Fibroblast of pulmonary artery (primary cell): Measurements from ENCODE around the gene FOXF1.

ENCODE experiments used
- DNase-seq: peaks from one replicate; pipeline ENCODE4 v3.0.0-alpha.2; 2010; ENCODE audit warnings: low read depth
- H3K4me3 ChIP-seq: replicated peaks from 2 replicates; pipeline ENCODE4 v1.5.1; 2011; ENCODE audit warnings: low read depth, mild to moderate bottlenecking, control low read depth, low read length, moderate library complexity
- TF ChIP-seq, protein P1 (sequence below): IDR thresholded peaks from 2 replicates; pipeline ENCODE4 v1.5.1; 2011; ENCODE audit warnings: mild to moderate bottlenecking, control low read depth, low read length, inconsistent platforms; ENCODE audit errors: missing control alignments

FOXF1 gene

DNA sequence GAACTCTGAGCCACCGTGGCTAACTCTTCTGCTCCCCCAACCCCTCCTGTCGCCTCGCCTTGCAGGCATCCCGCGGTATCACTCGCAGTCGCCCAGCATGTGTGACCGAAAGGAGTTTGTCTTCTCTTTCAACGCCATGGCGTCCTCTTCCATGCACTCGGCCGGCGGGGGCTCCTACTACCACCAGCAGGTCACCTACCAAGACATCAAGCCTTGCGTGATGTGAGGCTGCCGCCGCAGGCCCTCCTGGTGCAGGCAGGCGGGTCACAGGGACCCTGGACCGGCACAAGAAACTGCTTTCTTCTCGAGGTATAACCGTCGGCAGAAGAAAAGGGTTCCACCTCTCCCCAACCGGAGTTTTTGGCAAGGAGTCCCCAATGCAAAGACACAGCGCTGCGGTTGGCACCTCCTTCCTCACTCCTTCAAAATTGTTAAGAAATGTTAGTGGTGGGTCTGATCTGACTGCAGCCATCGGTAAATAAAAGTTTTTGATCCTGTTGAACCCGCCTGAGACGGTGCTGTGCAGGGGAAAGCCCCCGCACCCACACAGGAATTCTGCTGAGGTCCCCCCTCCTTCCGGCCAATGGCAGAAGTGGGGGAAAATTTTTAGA, 2.6 kb downstream of the FOXF1 start:
- peak overlapping the region; percentile 55 for H3K4me3 ChIP-seq
- TF ChIP-seq, protein P1, sequence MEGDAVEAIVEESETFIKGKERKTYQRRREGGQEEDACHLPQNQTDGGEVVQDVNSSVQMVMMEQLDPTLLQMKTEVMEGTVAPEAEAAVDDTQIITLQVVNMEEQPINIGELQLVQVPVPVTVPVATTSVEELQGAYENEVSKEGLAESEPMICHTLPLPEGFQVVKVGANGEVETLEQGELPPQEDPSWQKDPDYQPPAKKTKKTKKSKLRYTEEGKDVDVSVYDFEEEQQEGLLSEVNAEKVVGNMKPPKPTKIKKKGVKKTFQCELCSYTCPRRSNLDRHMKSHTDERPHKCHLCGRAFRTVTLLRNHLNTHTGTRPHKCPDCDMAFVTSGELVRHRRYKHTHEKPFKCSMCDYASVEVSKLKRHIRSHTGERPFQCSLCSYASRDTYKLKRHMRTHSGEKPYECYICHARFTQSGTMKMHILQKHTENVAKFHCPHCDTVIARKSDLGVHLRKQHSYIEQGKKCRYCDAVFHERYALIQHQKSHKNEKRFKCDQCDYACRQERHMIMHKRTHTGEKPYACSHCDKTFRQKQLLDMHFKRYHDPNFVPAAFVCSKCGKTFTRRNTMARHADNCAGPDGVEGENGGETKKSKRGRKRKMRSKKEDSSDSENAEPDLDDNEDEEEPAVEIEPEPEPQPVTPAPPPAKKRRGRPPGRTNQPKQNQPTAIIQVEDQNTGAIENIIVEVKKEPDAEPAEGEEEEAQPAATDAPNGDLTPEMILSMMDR = no peak
- DNase-seq = no peak

DNA sequence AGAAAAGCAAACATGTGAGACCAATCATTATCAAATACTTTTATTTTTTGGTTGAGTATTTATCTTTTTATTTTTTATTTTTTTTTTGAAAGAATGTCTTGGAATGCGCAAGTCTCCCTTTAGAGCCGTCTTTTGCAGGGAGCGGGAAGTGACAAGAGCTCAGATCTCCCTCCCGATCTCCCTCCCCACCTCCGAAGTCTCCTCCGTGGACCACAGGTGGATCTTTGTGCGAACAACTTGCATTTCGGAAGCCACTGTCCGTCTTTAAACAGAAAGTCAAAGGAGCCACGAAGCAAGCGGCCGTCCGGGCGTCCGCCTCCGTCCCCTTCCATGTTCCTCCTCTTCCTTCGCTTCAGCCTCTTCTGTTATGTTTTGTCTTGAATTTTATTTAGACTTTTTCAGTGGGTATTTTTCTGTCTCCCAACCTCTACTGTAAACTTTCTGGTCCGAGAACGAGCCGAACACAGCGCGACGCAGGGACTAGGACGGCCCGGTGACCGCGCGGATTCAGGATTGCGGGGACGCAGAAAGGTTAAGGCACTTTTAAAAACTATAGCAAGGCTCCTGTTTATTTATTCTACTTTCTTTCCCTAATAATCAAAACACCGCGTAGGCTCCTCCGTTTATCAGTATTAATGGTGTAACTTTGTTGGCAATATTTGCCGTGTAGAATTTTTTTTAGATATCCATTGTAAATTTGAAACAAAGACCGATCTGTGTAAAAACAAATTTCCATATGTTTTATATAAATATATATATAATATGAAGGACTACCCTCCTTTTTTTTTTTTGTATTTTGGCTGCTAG, 3.3 kb downstream of the FOXF1 start:
- H3K4me3 ChIP-seq = peak overlapping the region; percentile 55
- TF ChIP-seq, protein P1 = no peak
- DNase-seq = no peak

DNA sequence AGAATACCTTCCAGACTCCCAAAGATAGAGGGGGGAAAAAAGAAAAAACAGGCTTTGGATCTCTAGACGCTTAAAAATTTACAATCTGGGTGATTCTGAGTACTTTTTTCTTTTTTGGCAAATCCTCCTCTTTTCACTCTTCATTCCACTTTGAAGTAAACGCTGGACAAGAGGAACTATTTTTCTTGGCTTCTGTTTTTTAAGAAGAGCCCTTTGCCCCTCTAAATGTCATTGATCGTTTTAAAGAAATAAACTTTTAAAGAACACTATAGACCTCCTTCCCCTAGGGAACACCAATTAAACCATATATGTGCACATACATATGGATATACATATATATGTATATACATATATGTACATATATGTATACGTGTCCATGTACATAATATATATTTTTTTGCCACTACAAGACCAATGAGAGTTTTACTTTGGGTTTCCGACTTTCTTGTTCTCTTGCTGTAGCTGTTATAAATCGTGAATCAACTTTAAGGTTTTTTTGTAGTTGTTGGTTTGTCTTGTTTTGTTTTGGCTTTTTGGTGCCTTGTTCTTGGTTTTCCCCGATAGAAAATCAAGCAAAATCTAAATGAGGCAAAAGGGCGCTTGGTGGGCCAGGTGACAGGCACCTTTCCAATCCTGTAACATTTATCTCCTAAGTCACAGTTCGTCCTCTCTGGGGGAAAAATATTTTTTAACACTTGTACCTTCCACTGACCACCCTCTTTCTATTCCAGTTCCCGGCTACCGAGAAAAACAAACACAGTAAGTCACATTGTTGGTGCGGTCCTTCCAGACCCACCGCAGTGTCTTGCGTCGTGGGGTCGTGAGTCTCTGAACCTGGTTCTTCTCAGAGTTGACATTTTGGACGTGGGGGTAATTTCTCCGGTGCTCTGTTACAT, 4.4 kb downstream of the FOXF1 start:
- H3K4me3 ChIP-seq = no peak overlapping the region
- TF ChIP-seq, protein P1 = no peak
- DNase-seq = no peak

DNA sequence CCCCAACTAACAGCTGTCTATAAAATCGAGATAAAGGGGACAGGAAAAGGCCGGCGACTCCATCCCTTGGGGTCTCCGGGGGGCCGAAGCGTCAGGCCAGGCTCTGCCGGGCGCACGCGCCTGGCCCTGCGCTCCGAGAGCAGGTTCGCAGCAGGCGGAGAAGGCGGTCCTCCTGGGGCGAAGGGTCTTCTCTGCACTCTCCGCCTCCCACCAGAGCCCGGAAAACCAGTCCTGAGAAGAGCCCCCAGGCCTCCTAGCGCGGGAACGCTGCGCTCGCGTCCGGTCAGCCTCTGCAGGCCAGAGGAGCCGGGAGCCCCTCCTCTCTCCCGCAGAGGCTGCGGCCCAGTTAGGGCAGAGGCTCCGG, 5.1 kb downstream of the FOXF1 start:
- H3K4me3 ChIP-seq = peak overlapping the region; percentile 25
- no peak for DNase-seq
- TF ChIP-seq, protein P1 = no peak

DNA sequence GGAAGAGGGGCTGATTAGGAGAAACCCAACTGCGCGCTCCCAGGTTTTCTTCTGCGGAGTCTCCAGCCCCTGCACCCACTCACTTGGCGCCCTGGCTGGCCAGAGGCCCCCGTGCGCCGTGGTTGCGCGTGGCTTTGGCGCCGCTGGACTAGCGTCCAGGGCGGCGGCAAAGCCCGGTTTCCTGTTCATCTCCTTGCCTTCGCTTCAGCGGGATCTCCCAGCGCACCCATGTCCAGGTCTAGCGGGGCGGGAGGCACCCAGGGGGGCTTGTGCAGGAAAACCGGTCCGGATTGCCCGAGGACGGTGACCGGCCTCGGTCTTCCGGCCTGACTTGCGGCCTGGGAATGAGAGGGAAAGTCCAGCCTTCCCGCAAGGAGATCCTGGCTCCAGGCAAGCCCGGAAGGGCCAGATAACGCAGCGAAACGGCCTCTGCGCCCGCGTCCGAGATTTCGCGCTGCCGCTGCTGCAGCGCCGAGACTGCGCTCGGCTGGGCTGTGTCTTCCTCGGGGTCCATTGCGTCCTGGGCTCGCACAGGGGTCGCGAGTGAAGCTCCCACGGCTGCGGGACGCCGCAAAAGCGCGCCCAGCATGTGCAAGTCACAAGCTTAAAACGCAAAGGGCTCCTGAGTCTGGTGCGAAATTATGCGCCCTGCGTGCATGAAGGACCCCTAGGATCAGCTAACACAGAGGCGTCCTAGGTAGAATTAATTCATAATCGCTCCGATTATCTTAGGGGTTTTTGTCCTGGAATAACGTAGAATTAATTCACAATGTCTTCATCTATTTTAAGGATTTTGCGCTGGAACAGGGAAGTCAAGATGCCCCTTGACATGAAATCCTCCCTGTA, 5.7 kb downstream of the FOXF1 start:
- TF ChIP-seq, protein P1 = no peak
- peak overlapping the region; percentile 25 for H3K4me3 ChIP-seq

DNA sequence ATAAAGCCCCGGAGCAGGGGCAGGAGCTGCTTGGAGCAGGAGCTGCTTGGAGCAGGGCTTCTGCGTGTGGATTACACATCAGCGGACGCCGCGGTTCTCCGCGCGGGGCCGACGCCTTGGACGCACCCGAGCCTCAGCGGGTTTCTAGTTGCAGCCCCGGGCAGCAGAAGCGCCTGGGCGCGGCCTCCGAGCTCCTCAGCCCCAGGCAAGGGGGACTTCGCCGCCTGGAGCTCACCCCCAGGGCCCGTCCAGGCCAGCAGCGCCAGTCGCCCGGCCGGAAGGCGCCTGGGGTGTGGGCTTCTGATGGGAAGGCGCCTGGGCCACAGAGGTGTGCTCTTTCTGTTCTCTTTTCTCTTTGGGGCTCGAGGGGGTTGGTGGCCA, 6.3 kb downstream of the FOXF1 start:
- no peak for DNase-seq
- no peak overlapping the region for H3K4me3 ChIP-seq
- TF ChIP-seq, protein P1 = no peak

More for the DNA sequence above, 5.7 kb downstream of the FOXF1 start:
- DNase-seq = peak; percentile 49
